Measurements from ENCODE around the gene LIME1.
A peak's percentile ranks its signal among the peaks of the same experiment; 100 is the strongest.
"Not testable (repeated sequence)": the region's sequence is repeated elsewhere in the genome, so short reads cannot be mapped to it uniquely, and the experiment has no call there.

Gene LIME1

GRCh38 chr20:63775096-63775978 is 38.9 kb downstream of the LIME1 start:
- DNase-seq: no peak

- not testable (repeated sequence) for DNase-seq
These were observed 40.4 kb downstream of the LIME1 start for GRCh38 chr20:63776875-63777274.

GRCh38 chr20:63777614-63778013 is 41.1 kb downstream of the LIME1 start:
- no peak for DNase-seq

DNA sequence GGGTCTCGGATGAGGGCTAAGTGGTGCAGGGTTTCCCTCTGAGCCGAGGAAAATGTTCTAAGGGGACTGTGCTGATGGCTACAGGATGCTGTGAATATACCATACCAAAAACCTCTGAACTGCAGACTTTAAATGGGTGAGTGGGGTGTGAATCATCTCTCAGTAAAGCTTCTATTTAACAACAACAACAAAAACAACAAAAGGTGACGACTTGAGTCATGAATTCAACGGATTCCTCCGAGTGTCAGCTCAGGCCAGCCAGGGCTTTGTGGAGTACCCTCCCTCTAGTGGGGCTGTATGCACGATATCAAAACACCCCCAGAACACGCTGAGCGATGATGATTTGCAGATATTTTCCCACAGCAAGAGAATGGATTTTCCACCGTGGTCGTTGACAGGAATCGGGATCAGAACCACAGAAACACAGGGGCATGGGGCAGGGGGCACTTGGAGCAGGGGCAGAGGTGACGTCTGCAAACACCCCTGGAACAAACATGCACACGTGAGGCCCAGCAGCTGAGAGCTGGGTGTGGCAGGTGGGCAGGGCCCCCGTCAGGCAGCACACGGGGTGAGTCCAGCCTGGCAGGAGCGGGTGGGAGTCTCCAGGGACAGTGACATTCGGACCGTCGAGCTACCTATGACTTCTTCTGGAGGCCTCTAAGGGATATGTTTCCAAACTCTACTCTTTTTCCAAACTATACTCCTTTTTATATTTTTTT is 41.7 kb downstream of the LIME1 start:
- DNase-seq: no peak

DNA sequence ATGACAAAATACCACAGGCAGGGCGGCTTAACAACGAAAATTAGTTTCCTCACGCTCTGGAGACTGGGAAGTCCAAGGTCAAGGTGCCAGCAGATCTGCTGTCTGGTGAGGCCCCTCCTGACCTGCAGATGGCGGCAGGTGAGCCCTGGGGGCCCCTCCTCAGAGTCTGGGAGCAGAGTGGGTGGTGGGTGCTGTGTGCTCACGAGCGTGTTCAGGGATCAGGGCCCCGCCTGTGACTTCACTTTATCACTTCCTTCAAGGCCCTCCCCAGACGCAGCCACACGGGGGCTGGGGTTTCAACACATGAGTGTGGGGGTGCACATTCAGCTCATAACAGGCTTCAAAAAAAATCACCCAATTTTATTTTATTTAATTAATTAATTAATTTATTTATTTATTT is 42.4 kb downstream of the LIME1 start:
- no peak for DNase-seq

- no peak for DNase-seq
These were observed 44.7 kb downstream of the LIME1 start for GRCh38 chr20:63781181-63781580.

DNA sequence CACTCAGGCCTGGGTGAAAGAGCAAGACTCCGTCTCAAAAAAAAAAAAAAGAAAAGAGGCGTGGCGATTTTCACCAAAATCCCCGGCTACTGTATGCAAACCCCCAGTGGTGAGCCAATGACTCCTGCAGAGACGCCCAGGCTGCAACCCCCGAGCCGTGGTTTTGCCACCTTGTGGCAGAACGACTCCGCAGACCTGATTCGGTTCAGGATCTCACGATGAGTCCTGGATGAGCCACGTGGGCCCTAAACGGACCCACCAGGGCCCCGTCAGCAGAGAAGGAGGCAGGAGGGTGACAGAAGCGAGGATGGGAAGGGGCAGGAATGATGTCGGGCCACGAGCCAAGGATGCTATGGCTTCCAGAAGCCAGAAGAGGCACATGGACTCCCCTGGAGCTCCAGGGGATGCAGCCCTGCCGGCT is 45.6 kb downstream of the LIME1 start:
- DNase-seq: peak; percentile 34

DNA sequence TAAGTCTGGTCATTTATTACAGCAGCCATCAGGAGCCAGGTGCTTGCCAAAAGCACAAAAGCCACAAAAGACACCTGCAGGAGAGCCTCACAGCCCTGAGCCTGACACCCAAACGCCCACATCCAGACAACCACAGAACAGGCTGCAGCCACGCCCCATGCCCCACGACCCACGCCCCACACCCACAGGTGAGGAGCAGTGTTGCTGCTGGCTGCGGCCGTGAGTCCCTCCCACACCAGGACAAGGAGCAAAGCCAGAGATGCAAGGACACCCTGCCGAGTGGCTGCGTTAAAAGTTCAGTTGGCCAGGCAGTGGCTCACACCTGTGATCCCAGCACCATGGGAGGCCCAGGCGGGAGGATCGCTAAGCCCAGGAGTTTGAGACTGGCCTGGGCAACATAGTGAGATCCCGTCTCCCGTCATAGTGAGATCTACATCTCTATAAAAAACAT is 46.1 kb downstream of the LIME1 start:
- peak; percentile 19 for DNase-seq

DNA sequence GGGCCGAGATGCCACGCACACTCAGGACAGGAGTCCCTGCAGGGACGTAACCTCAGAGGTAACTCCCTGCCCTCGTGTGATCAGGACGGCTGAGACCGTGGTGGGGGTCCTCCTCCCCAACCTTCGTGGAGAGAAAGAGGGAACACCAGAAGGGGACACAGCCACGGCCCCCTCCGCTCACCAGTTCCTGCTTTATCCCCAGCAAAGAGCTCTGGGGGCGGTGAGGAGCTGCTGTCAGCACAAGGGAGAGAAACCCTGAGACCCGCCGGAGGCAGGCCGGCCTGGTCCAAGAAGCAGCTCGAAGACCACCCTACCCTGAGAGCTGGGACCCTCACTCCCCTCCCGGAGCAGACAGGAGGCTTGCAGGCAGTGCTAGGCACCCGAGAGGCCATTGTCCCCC is 47.5 kb downstream of the LIME1 start:
- no peak for DNase-seq

- no peak for DNase-seq
These were observed 49.2 kb downstream of the LIME1 start for GRCh38 chr20:63785691-63786131.

- DNase-seq: no peak
These were observed 50.8 kb downstream of the LIME1 start for GRCh38 chr20:63787302-63787701.

DNA sequence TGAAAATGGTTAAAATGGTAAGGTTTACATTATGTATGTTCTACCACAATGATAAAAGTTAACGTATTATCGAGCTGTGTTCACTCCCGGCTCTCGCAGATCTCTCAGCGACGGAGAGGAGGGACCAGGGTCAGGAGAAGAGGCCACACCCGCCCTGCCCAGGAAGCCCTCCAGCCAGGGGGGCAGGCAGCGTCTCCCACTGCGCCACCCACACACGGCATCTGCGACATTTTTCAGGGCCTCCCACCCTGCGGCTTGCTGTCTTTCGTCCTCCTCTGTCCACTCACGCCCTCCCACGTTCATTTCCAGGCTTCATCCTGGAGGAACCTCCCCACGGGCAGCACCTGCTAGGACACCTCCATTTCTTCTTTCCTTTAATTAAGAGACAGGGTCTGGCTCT is 51.3 kb downstream of the LIME1 start:
- no peak for DNase-seq

Measured in stimulated activated naive CD4-positive, alpha-beta T cell treated with Interleukin-2 at 50 U/mL for 16 hours (primary cell).